ENCODE measurements around the gene ABLIM2. TPM values are rescaled to one million over a fixed set of nuclear protein-coding genes. Genes with fewer than 3 reads are reported as not detected.

ABLIM2 gene
- total RNA-seq, 4 donors from 2014 or later = 4.2 to 28.5 (median 8.7) TPM

- TF ChIP-seq, protein P1, sequence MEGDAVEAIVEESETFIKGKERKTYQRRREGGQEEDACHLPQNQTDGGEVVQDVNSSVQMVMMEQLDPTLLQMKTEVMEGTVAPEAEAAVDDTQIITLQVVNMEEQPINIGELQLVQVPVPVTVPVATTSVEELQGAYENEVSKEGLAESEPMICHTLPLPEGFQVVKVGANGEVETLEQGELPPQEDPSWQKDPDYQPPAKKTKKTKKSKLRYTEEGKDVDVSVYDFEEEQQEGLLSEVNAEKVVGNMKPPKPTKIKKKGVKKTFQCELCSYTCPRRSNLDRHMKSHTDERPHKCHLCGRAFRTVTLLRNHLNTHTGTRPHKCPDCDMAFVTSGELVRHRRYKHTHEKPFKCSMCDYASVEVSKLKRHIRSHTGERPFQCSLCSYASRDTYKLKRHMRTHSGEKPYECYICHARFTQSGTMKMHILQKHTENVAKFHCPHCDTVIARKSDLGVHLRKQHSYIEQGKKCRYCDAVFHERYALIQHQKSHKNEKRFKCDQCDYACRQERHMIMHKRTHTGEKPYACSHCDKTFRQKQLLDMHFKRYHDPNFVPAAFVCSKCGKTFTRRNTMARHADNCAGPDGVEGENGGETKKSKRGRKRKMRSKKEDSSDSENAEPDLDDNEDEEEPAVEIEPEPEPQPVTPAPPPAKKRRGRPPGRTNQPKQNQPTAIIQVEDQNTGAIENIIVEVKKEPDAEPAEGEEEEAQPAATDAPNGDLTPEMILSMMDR (IDR thresholded peaks at IDR 0.05) = no peak
- TF ChIP-seq EP300 (IDR thresholded peaks at IDR 0.05) = no peak
- no peak for TF ChIP-seq POLR2AphosphoS5 (IDR thresholded peaks at IDR 0.05)
- no peak for TF ChIP-seq POLR2A (IDR thresholded peaks at IDR 0.05; ENCODE audit: low read depth)
- Histone ChIP-seq H3K9me3 (no peaks in the 10 kb centered on the region), H3K27me3 (no peaks in the 10 kb centered on the region), H3K27ac (replicated peaks in 1 of 4) (no peak overlapping the region), H3K36me3 (no peaks in the 10 kb centered on the region), H3K4me1 (peaks cover 8 to 31% (median 30%) of the 10 kb centered on the region in 4 donors), H3K4me3 (no peak overlapping the region)
- DNase-seq (ENCODE audit: extremely low spot score) = no peak
- intact Hi-C loops (cut with DNase I) = no loop called here
- 87% methylated on average over 9 of the region's 9 CpGs for WGBS
These were observed 206.0 kb downstream of the ABLIM2 start for GRCh38 chr4:7952615-7953014.

DNA sequence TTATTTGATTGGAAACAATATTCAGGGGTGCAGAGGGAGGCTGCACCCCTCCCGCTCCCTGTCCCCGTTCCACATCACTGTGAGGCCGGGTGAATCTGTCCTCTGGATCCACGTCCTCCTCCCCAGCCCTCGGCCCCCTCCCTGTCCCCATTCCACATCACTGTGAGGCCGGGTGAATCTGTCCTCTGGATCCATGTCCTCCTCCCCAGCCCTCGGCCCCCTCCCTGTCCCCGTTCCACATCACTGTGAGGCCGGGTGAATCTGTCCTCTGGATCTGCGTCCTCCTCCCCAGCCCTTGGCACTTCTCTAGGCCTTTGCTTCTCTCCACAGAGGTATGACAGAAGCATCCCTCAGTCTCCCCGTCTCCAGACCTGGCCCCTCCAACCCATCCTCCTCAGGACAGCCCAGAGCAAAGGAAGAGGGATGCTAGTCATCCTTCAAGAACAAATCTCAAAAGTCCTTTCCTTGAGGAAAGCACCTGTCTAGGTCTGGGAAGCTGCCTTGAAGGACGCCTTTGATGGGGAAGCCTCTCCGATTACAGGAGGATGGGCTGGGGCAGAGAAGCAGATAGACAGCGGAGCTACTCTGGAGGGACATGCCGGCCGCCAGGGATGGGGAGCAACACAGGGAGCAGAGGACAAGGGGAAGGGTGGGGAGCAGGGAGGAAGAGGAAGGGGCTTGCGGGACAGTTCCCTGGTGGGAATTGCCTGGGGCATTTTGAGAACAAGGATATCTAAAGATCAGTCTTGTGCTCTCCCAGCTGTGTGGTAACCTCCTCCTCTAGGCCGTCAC lies 208.1 kb downstream of the ABLIM2 start:
- Histone ChIP-seq H3K27ac (replicated peaks in 1 of 4) (no peak overlapping the region), H3K9me3 (no peaks in the 10 kb centered on the region), H3K27me3 (no peaks in the 10 kb centered on the region), H3K4me1 (peaks cover 2 to 26% (median 22%) of the 10 kb centered on the region in 4 donors), H3K4me3 (no peak overlapping the region), H3K36me3 (no peaks in the 10 kb centered on the region)
- DNase-seq (ENCODE audit: extremely low spot score) = no peak
- WGBS = 89% methylated on average over 18 of the region's 18 CpGs
- intact Hi-C loops (cut with DNase I) = no loop called here
- TF ChIP-seq POLR2A (IDR thresholded peaks at IDR 0.05; ENCODE audit: low read depth) (no peak), POLR2AphosphoS5 (IDR thresholded peaks at IDR 0.05) (no peak), EP300 (IDR thresholded peaks at IDR 0.05) (no peak)
- TF ChIP-seq, protein P1 (IDR thresholded peaks at IDR 0.05) = no peak

- DNase-seq (ENCODE audit: extremely low spot score) = no peak
- Histone ChIP-seq H3K4me3 (no peak overlapping the region), H3K27me3 (no peaks in the 10 kb centered on the region), H3K4me1 (peaks cover 0 to 25% (median 20%) of the 10 kb centered on the region in 4 donors), H3K27ac (replicated peaks in 1 of 4) (no peak overlapping the region), H3K9me3 (no peaks in the 10 kb centered on the region), H3K36me3 (no peaks in the 10 kb centered on the region)
- 84% methylated on average over 4 of the region's 4 CpGs for WGBS
- intact Hi-C loops (cut with DNase I) = no loop called here
- TF ChIP-seq, protein P1 (IDR thresholded peaks at IDR 0.05) = no peak
- TF ChIP-seq POLR2A (IDR thresholded peaks at IDR 0.05; ENCODE audit: low read depth) = no peak
- TF ChIP-seq POLR2AphosphoS5 (IDR thresholded peaks at IDR 0.05) = no peak
- TF ChIP-seq EP300 (IDR thresholded peaks at IDR 0.05) = no peak
These were observed 208.9 kb downstream of the ABLIM2 start for GRCh38 chr4:7949759-7950158.

GRCh38 chr4:7947927-7948326 lies 210.7 kb downstream of the ABLIM2 start:
- Histone ChIP-seq H3K9me3 (no peaks in the 10 kb centered on the region), H3K36me3 (no peaks in the 10 kb centered on the region), H3K27me3 (no peaks in the 10 kb centered on the region), H3K27ac (replicated peaks in 1 of 4) (no peak overlapping the region), H3K4me1 (peaks cover 0 to 30% (median 23%) of the 10 kb centered on the region in 4 donors), H3K4me3 (no peak overlapping the region)
- no peak for DNase-seq (ENCODE audit: extremely low spot score)
- WGBS = 84% methylated on average over 4 of the region's 4 CpGs
- intact Hi-C loops (cut with DNase I) = no loop called here
- no peak for TF ChIP-seq EP300 (IDR thresholded peaks at IDR 0.05)
- no peak for TF ChIP-seq POLR2A (IDR thresholded peaks at IDR 0.05; ENCODE audit: low read depth)
- no peak for TF ChIP-seq POLR2AphosphoS5 (IDR thresholded peaks at IDR 0.05)

- WGBS = 76% methylated on average over 14 of the region's 14 CpGs
- H3K9me3 ChIP-seq = no peaks in the 10 kb centered on the region
- no peak overlapping the region for H3K27ac ChIP-seq (replicated peaks in 1 of 4)
- no peak overlapping the region for H3K4me3 ChIP-seq
- no peaks in the 10 kb centered on the region for H3K27me3 ChIP-seq
- H3K36me3 ChIP-seq = no peaks in the 10 kb centered on the region
- no peak for TF ChIP-seq POLR2AphosphoS5 (IDR thresholded peaks at IDR 0.05)
- TF ChIP-seq, protein P1 (IDR thresholded peaks at IDR 0.05) = no peak
- TF ChIP-seq POLR2A (IDR thresholded peaks at IDR 0.05; ENCODE audit: low read depth) = no peak
- no peak for TF ChIP-seq EP300 (IDR thresholded peaks at IDR 0.05)
- intact Hi-C loops (cut with DNase I) = no loop called here
- DNase-seq (ENCODE audit: extremely low spot score) = no peak
- H3K4me1 ChIP-seq = peaks cover 3 to 38% (median 24%) of the 10 kb centered on the region in 4 donors
These were observed 212.8 kb downstream of the ABLIM2 start for GRCh38 chr4:7945709-7946380.
